Jurkat, Clone E6-1 (cell line): ENCODE results near the gene CDKL2.

Experiments
- DNase-seq: peaks from one replicate; pipeline ENCODE4 v3.0.0-alpha.2; 2011; ENCODE audit warnings: low read depth, low spot score
- H3K4me3 ChIP-seq: 2 replicates; pipeline ENCODE4 v1.5.1; 2011; ENCODE audit warnings: mild to moderate bottlenecking, low read length, control low read depth, moderate library complexity

Gene CDKL2

DNA sequence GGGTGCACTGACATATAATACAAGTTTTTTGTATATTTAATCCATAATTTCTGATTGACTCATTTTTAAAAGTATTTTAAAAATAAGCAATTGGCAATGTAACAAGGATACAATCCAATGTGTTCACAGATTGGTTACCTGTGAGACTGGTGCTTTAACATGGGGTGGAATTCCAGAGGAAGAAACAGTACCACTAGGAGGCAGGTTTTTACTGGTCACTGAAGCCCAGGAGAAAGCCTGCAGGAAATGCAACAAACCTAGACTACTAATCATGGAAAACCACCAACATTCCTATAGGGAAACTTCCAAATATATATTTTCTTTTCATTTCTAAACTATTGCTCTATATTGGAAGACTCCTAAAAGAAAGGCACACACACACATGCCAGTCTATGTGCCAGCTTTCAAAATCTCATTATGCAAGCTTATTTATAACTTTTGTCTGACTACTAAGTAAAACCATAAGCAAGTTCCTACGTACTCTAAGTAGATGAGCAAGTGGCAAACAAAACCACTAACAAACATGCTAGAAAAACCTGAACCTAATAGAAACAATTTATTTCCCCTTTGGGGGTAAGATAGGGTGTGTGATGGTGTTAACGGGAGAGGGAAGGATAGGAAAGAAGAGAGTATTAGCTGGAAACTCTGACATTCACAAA lies 23.6 kb upstream of the CDKL2 start:
- H3K4me3 ChIP-seq, result no peak overlapping the region
- DNase-seq, result no peak

GRCh38 chr4:75644095-75644494 lies 13.8 kb upstream of the CDKL2 start:
- no peak for DNase-seq

DNA sequence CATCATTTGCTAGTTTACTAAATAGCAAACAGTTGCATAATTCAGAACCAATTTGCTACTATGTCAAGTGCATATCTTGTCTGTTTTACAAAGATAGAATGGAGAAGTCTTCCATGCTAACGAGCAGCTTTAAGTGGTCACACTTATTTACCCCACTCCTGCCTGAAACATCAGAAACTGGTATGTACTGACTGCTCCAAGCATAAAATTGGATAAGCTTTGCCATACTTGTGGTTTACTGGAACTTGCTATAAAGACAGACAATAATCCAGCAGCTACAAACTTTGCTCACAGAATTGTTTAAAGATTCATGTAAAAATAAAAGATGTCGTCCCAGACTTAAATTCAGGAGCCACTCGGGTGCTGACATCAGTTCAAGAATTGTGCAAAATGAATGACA lies 13.3 kb upstream of the CDKL2 start:
- DNase-seq, result no peak

More at GRCh38 chr4:75644095-75644494, 13.8 kb upstream of the CDKL2 start:
- no peak overlapping the region for H3K4me3 ChIP-seq

GRCh38 chr4:75639124-75639695 lies 8.9 kb upstream of the CDKL2 start:
- H3K4me3 ChIP-seq, result no peak overlapping the region
- no peak for DNase-seq

More for the DNA sequence above, 13.3 kb upstream of the CDKL2 start:
- no peak overlapping the region for H3K4me3 ChIP-seq

- H3K4me3 ChIP-seq, result no peak overlapping the region
- no peak for DNase-seq
Measured at GRCh38 chr4:75637827-75638226, 7.5 kb upstream of the CDKL2 start.

DNA sequence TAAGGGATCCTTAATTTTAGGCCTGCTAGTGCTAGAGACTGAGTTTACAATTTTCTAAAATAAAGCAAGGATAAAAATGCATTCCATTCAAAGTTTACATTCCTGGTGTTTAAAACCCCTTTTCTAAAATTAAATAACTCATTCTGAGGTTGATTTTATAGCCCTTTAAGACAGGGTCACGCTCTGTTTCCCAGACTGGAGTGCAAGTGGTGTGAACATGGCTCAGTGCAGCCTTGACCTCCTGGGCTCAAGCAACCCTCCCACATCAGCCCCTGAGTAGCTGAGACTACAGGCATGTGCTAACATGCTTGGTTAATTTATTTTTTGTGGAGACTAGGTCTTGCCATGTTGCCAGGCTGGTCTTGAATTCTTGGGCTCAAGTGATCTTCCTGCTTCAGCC lies 6.8 kb upstream of the CDKL2 start:
- no peak overlapping the region for H3K4me3 ChIP-seq
- DNase-seq, result no peak

GRCh38 chr4:75634951-75635350 lies 4.6 kb upstream of the CDKL2 start:
- no peak for DNase-seq
- H3K4me3 ChIP-seq, result no peak overlapping the region

GRCh38 chr4:75634281-75634680 lies 4.0 kb upstream of the CDKL2 start:
- H3K4me3 ChIP-seq, result no peak overlapping the region
- DNase-seq, result no peak

DNA sequence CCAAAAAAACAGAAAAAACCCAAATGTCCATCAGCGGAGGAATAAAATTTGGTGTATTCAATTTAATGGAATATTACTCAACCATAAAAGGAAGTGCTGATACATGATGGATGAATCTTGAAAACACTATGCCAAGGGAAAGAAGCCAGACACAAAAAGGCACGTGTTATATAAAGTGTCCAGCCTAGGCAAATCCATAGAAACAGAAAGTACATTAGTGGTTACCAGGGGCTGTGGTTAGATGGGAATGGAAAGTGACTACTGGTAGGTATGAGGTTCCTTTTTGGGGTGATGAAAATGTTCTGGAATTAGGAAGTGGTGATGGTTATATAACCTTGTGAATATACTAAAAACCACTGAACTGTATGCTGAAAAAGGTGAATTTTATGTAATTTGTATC lies 3.5 kb upstream of the CDKL2 start:
- DNase-seq, result no peak
- H3K4me3 ChIP-seq, result no peak overlapping the region

DNA sequence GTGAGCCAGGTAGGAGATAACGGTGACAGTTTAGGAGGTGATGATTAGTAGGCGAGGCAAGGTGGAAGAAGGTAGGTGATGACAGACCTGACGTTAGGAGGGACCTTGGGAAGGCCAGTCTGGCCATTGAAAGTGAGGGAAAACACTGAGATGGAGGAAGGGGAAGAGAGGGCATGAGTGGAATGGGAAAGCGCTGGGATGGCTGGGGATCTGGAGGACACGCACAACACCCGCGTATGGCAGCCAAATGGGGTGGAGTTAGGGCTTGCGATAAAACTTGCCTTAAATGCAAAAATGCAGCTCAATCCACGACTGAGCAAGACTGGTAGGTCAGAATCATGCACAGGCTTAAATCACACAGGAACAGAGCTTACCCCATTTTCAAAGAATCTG lies 605 bp upstream of the CDKL2 start:
- no peak for DNase-seq
- no peak overlapping the region for H3K4me3 ChIP-seq

DNA sequence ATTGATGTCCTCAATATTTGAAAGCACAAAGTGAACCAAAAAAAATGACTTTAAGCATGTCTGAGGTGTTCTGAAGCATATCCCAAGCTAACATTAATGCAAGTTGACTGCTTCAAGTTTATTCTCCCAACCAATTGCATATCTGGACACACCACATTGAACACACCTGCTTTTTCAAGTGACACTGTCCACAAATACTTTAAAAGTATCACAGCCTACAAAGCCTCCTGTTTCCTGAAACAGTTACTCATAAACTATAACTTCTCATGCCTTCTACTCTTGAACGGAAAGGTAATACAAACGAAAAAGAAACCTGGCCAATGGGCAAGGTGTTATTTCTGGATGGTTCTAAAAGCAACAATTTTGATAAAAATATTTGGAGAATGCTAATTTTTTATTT lies 1.1 kb downstream of the CDKL2 start:
- DNase-seq, result no peak
- H3K4me3 ChIP-seq, result no peak overlapping the region

- DNase-seq, result no peak
- no peak overlapping the region for H3K4me3 ChIP-seq
Measured at GRCh38 chr4:75623026-75623425, 7.3 kb downstream of the CDKL2 start.

GRCh38 chr4:75621715-75622114 lies 8.6 kb downstream of the CDKL2 start:
- no peak overlapping the region for H3K4me3 ChIP-seq
- no peak for DNase-seq

GRCh38 chr4:75612306-75612705 lies 18.0 kb downstream of the CDKL2 start:
- no peak for DNase-seq
- no peak overlapping the region for H3K4me3 ChIP-seq

DNA sequence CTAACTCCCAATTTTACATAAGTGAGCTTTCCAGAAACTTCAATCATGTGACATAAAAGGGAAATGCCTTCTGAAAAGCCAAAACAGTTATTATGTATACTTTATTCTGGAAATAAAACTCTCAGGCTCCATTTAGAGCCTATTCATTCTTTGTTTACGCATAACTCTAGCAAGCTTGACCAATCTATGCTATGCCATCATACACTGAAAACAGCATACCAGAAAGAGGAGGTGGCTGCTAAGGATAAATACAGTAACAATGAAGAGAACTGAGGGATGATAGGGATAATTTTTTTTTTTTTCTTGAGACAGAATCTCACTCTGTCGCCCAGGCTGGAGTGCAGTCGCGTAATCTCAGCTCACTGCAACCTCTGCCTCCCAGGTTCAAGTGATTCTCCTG lies 24.4 kb downstream of the CDKL2 start:
- DNase-seq, result no peak
- no peak overlapping the region for H3K4me3 ChIP-seq

DNA sequence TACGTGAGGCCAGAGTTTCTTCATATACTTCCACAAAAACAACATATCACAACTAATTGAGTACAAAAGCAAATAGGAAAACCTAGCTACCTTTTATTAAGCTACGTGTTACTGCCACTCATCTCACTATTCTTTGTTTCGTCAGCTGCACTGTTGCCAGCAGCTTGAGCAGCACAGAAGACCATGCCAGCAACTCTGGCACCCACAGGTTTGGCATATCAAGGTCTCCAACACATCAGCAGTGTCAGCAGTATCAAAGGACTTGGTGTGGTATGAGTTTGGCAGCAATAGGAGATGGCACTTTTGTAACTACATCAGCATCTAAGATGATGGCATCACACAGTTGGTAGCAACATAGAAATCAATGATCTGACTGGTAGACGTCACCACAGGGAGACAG lies 30.7 kb downstream of the CDKL2 start:
- DNase-seq, result no peak
- no peak overlapping the region for H3K4me3 ChIP-seq

DNA sequence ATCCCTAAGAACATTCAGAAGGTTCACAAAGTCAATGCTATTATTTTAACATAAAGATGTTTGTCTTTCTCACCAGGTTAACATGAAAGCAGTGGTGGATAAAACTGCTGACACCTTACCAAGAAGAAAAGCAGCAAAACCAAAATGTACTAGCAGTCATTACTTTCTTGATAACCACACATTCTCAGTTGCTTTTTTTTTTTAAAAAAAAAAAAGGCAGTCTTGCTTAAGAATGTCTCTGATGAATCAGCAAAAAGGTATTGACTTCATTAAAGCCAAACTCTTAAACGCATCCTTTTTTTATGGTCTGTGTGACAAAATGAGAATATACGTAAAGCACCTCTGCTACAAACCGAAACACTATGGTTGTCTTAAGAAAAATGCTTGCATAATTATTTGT lies 31.9 kb downstream of the CDKL2 start:
- DNase-seq, result no peak

DNA sequence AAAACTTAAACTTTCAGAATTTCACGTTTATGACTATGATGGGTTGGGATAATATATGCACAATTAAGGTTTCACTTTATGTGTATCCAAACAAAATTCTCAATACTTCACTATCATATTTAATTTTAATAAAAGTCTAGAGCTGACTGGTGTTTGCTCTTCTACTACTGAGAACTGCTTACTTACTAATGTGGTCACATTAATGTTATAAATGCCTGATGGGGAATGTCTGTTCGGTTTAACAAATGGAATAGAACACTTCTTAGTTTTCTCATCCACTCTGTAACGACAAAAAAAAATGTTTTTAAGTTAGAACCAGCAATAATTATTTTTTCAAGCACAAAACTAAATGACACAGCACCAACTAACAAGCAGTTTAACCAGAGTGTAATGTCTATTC lies 34.3 kb downstream of the CDKL2 start:
- no peak for DNase-seq
- no peak overlapping the region for H3K4me3 ChIP-seq

More for the DNA sequence above, 31.9 kb downstream of the CDKL2 start:
- H3K4me3 ChIP-seq, result no peak overlapping the region

GRCh38 chr4:75593393-75593792 lies 36.9 kb downstream of the CDKL2 start:
- DNase-seq, result no peak
- no peak overlapping the region for H3K4me3 ChIP-seq

DNA sequence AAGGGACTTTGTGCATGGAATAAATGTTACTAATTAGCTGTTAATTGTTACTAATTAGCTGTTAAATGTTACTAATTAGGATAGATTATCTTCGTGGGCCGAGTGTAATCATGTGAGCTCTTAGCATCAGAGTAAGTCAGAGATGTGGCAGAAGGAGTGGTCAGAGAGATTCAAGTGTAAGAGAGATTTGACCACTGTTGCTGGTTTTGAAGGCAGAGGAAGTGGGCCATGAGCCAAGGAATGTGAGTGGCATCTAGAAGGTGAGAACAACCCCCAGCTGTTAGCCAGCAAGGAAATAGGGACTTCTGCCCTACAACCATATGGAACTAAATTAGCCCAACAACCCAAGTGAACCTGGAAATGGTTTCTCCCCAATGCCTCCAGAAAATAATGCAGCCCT lies 46.3 kb downstream of the CDKL2 start:
- H3K4me3 ChIP-seq, result no peak overlapping the region
- DNase-seq, result no peak

DNA sequence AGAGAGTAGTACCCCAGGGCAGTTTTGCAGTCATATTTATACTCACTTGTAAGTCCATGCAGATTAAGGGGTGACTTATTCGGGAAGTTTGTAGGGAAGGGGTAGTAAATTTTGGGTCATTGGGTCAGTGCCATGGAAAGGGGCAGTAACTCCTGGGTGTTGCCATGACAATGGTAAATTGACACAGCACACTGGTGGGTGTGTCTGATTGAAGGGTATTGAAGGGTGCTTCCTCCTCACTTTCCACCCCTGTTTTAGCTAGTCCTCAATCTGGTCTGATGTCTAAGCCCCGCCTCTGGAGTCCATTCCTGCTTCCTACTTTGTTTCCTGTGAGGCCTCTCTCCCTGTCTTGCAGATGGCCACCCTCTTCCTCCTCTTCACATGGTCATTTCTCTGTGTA lies 62.6 kb downstream of the CDKL2 start:
- DNase-seq, result no peak
- H3K4me3 ChIP-seq, result no peak overlapping the region
